ENCODE results near the gene GPD1. TPM values are rescaled to one million over a fixed set of nuclear protein-coding genes. Genes with fewer than 3 reads are reported as not detected.
A peak's percentile ranks its signal among the peaks of the same experiment; 100 is the strongest.

GPD1 gene
- total and polyA plus RNA-seq, 9 of the 15 experiments (the other 6 are each of a cell fraction or from before 2014, with no cell fraction given) = 0.13 to 1.00 (median 0.55) TPM

- TF ChIP-seq SIN3A (IDR thresholded peaks at IDR 0.05; ENCODE audit: borderline replicate concordance in 2 of 2, control insufficient read depth in 1 of 2, low read depth in 2 of 2, low read length in 2 of 2) = no peak
- 0 out of 2 replicates have a peak, but pooled peaks have one; percentile 35 for TF ChIP-seq ZNF224 (CRISPR knock-in tag; IDR thresholded peaks at IDR 0.05)
- TF ChIP-seq KLF1 (tag; IDR thresholded peaks at IDR 0.05) = no peak; the same call in 1 of the 2 replicates
- TF ChIP-seq BRCA1 (IDR thresholded peaks at IDR 0.05) = no peak
- TF ChIP-seq BRCA1 (CRISPR knock-in tag; IDR thresholded peaks at IDR 0.05) = no peak
- TF ChIP-seq ZBED1 (IDR thresholded peaks at IDR 0.05) = no peak
- TF ChIP-seq RFX7 (CRISPR knock-in tag; IDR thresholded peaks at IDR 0.05) = no peak
- no peak for TF ChIP-seq TSC22D4 (tag; IDR thresholded peaks at IDR 0.05)
- TF ChIP-seq POLR2G (IDR thresholded peaks at IDR 0.05; ENCODE audit: low read depth, low read length) = no peak
- no peak for TF ChIP-seq CBFA2T2 (conservative IDR thresholded peaks at IDR 0.05)
- TF ChIP-seq HMBOX1 (IDR thresholded peaks at IDR 0.05) = no peak
- no peak for TF ChIP-seq ZNF445 (CRISPR knock-in tag; IDR thresholded peaks at IDR 0.05; ENCODE audit: low read depth)
- no peak for TF ChIP-seq KDM1A (IDR thresholded peaks at IDR 0.05)
- no peak for TF ChIP-seq ZNF583 (CRISPR knock-in tag; IDR thresholded peaks at IDR 0.05)
- TF ChIP-seq DNMT1 (IDR thresholded peaks at IDR 0.05) = no peak
- TF ChIP-seq, protein P1, sequence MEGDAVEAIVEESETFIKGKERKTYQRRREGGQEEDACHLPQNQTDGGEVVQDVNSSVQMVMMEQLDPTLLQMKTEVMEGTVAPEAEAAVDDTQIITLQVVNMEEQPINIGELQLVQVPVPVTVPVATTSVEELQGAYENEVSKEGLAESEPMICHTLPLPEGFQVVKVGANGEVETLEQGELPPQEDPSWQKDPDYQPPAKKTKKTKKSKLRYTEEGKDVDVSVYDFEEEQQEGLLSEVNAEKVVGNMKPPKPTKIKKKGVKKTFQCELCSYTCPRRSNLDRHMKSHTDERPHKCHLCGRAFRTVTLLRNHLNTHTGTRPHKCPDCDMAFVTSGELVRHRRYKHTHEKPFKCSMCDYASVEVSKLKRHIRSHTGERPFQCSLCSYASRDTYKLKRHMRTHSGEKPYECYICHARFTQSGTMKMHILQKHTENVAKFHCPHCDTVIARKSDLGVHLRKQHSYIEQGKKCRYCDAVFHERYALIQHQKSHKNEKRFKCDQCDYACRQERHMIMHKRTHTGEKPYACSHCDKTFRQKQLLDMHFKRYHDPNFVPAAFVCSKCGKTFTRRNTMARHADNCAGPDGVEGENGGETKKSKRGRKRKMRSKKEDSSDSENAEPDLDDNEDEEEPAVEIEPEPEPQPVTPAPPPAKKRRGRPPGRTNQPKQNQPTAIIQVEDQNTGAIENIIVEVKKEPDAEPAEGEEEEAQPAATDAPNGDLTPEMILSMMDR (IDR thresholded peaks at IDR 0.05 in 2 of 3, conservative IDR thresholded peaks at IDR 0.05 in 1 of 3; ENCODE audit: insufficient read depth in 2 of 3, low read depth in 1 of 3, low read length in 3 of 3) = peak; percentile 90 to 98 (median 97)
- TF ChIP-seq ARID1B (IDR thresholded peaks at IDR 0.05) = peak; percentile 39
- no peak for TF ChIP-seq ZNF184 (CRISPR knock-in tag; IDR thresholded peaks at IDR 0.05)
- TF ChIP-seq SPI1 (IDR thresholded peaks at IDR 0.05; ENCODE audit: borderline replicate concordance, low read depth, low read length) = peak; percentile 39; the same call in 1 of the 2 replicates
- TF ChIP-seq HNRNPH1 (optimal IDR thresholded peaks at IDR 0.05; ENCODE audit: low read depth, low read length) = no peak
- 0 out of 2 replicates have a peak, but pooled peaks have one; percentile 18 for TF ChIP-seq TRIM28 (IDR thresholded peaks at IDR 0.05)
- no peak for TF ChIP-seq RBBP5 (IDR thresholded peaks at IDR 0.05; ENCODE audit: borderline replicate concordance, insufficient read depth, low read length, poor library complexity, severe bottlenecking)
- TF ChIP-seq ZC3H4 (CRISPR knock-in tag; IDR thresholded peaks at IDR 0.05; ENCODE audit: borderline replicate concordance) = no peak
- TF ChIP-seq, protein P2, sequence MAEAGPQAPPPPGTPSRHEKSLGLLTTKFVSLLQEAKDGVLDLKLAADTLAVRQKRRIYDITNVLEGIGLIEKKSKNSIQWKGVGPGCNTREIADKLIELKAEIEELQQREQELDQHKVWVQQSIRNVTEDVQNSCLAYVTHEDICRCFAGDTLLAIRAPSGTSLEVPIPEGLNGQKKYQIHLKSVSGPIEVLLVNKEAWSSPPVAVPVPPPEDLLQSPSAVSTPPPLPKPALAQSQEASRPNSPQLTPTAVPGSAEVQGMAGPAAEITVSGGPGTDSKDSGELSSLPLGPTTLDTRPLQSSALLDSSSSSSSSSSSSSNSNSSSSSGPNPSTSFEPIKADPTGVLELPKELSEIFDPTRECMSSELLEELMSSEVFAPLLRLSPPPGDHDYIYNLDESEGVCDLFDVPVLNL (CRISPR knock-in tag; IDR thresholded peaks at IDR 0.05; ENCODE audit: low read depth) = 0 out of 2 replicates have a peak, but pooled peaks have one; percentile 26
- TF ChIP-seq NR3C1 (CRISPR knock-in tag; IDR thresholded peaks at IDR 0.05) = no peak
- TF ChIP-seq, protein P3, sequence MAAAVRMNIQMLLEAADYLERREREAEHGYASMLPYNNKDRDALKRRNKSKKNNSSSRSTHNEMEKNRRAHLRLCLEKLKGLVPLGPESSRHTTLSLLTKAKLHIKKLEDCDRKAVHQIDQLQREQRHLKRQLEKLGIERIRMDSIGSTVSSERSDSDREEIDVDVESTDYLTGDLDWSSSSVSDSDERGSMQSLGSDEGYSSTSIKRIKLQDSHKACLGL (CRISPR knock-in tag; IDR thresholded peaks at IDR 0.05; ENCODE audit: borderline replicate concordance, poor library complexity, severe bottlenecking) = no peak
Measured at GRCh38 chr12:50070314-50071060, 33.3 kb upstream of the GPD1 start (continued).
